SJSA1 (cell line): ENCODE measurements around the gene FAAP100. TPM values are rescaled to one million over a fixed set of nuclear protein-coding genes. Genes with fewer than 3 reads are reported as not detected.

ENCODE experiments used
- DNase-seq, 2 experiments: peaks; one replicate each; pipeline ENCODE4 v3.0.0-alpha.2; 2015 to 2020; ENCODE audit warnings: low spot score in 2 of 2, low read depth in 1 of 2
- H3K27ac ChIP-seq: fragments of 250-450 bp; sonication (Bioruptor Pico); 2 replicates; pipeline ENCODE4 v1.5.1; 2020; ENCODE audit warnings: mild to moderate bottlenecking, moderate library complexity
- H3K27me3 ChIP-seq: fragments of 250-450 bp; sonication (Bioruptor Pico); replicated peaks from 2 replicates; pipeline ENCODE4 v1.5.1; 2020; ENCODE audit warnings: mild to moderate bottlenecking, moderate library complexity
- H3K36me3 ChIP-seq: fragments of 250-450 bp; sonication (Bioruptor Pico); 2 replicates; pipeline ENCODE4 v1.5.1; 2020; ENCODE audit warnings: mild to moderate bottlenecking
- H3K4me1 ChIP-seq: fragments of 250-450 bp; sonication (Bioruptor Pico); replicated peaks from 2 replicates; pipeline ENCODE4 v1.6.1; 2021; ENCODE audit warnings: mild to moderate bottlenecking
- H3K4me3 ChIP-seq: fragments of 250-450 bp; sonication (Bioruptor Pico); 2 replicates; pipeline ENCODE4 v1.5.1; 2020; ENCODE audit warnings: mild to moderate bottlenecking
- H3K9me3 ChIP-seq: fragments of 250-450 bp; sonication (Bioruptor Pico); replicated peaks from 2 replicates; pipeline ENCODE4 v1.5.1; 2020; ENCODE audit warnings: mild to moderate bottlenecking
- total RNA-seq: library from RNA; depleted of rRNA; stranded (reverse); fragments of >200 nt; shearing (Covaris generic); gene quantifications from 2 replicates; pipeline ENCODE4 v1.2.3, GENCODE V29; 2014

Gene FAAP100
- total RNA-seq, 1 experiment from 2014 or later = 28.1 TPM

DNA sequence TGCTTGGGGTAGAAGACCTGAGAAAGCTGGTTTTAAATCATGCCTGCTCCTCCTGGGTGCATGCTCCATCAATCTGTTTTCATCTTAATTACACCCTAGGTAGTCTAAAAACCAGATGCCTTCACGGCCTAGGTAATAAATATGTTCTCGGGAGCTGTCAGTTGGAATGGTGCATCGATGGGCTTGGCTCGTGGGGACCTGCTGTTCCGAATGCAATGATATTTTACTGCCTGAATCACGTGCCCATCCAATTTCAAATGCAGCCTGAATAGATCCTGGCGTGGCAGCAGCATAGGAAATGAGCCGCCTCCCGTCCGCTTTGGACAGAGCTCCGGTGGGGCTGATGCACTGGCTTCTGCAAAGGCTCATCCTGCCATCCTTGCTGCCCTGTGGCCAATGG, 18.8 kb upstream of the FAAP100 start:
- peaks cover 91% of the 10 kb centered on the region for H3K36me3 ChIP-seq

DNA sequence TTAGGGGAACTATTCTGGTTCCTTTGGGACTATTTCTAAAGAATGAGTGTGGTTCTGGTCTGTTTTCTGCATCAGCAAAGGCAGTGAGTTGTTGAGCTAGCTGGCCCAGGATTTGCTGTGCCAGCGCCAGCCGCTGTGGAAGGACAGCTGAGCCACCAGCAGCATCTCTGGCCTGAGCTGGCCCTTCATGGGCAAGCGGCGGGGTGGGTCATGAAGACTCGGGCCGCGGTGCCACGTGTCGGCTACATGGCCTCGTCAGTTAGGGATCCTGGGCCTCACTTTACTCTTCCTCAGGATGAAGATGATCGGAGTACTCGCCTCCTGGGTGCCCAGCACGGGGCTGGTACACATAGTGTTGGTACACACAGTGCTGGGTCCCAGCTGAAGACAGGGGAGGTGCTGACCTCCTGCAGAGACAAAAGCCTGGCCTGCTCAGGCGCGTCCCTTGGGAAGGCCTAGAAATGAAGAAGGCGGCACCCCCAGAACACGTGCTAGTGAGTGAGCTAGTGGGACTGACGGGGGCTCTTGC, 17.9 kb upstream of the FAAP100 start:
- Histone ChIP-seq H3K27ac (no peak overlapping the region), H3K36me3 (peaks cover 91% of the 10 kb centered on the region), H3K4me1 (peaks cover 48% of the 10 kb centered on the region), H3K9me3 (no peaks in the 10 kb centered on the region), H3K4me3 (no peak overlapping the region), H3K27me3 (no peaks in the 10 kb centered on the region)
- DNase-seq = no peak

More for the DNA sequence above, 18.8 kb upstream of the FAAP100 start:
- Histone ChIP-seq H3K4me1 (peaks cover 52% of the 10 kb centered on the region), H3K27me3 (no peaks in the 10 kb centered on the region), H3K27ac (no peak overlapping the region), H3K4me3 (no peak overlapping the region), H3K9me3 (no peaks in the 10 kb centered on the region)
- DNase-seq = no peak

DNA sequence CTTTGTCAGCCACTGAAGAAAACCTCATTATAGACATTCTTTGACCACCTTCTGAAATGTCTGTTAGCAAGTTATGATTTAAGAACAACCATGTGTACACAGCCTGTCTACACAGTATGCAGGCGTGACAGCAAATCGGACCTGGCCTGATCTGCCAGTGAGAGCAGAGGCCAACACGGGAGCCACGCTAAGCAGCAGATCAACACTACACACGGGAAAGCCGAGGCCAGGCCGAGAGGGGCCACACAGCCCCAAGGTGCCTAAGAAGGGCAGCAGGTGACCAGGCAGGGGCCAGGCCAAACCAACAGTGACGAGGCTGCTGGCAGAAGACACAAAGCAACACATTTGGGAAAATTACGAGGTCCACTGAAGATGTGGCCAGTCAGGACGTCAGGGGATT, 16.3 kb upstream of the FAAP100 start:
- Histone ChIP-seq H3K27me3 (no peaks in the 10 kb centered on the region), H3K36me3 (peaks cover 91% of the 10 kb centered on the region), H3K4me3 (no peak overlapping the region), H3K27ac (no peak overlapping the region), H3K4me1 (peaks cover 38% of the 10 kb centered on the region), H3K9me3 (no peaks in the 10 kb centered on the region)
- DNase-seq = no peak

DNA sequence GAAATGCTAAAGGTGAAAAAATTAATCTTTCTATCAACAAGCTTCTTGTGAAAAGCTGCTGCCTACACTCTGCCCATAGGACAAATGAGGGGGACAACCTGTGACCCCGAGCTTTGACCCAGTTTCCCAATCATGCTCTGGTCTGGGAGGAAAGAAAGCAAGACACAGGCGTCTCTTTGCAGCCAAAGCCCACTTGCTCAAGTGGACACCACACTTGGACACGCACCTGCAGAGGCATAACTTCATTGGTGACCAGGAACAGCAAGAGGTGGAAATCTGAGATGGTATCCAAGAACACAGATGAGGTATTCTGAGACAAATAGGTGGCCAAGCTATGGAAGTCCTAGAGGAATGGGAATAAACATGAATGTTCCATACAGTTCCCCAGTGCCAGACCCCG, 15.0 kb upstream of the FAAP100 start:
- Histone ChIP-seq H3K9me3 (no peaks in the 10 kb centered on the region), H3K4me1 (peaks cover 43% of the 10 kb centered on the region), H3K4me3 (no peak overlapping the region), H3K27ac (peak overlapping the region; percentile 41), H3K36me3 (peaks cover 91% of the 10 kb centered on the region), H3K27me3 (no peaks in the 10 kb centered on the region)
- no peak for DNase-seq

DNA sequence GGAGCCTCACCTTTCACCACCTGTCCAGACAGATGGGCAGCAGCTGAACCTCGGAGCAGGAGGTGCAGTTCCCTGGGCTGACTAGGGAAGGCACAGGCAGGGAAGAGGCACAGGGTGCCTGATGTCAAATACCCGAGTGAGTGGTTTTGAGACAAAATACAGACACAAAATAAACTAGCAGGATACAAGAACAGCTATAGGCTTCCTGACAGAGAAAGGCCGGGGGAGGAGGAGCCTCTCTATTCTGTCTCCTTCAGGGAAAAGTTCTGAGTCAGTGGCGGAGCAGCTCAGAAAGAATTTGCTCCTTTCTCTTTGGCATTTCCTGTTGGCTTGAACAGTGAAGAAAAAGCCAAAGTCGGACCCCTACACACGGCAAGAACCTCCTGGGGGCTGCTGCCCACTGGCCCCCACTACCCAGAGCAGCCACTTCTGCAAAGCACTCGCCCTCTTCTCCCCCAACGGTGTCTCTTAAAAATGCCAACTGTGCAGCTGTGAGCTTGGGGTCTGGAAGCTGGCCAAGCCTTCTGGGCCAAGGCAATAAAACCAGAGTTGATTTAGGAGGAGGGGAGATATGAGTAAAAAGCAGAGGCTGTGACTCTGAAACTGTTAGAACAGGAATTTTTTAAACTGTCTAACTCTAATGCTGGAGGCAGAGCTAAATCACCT, 14.4 kb upstream of the FAAP100 start:
- Histone ChIP-seq H3K36me3 (peaks cover 93% of the 10 kb centered on the region), H3K27me3 (no peaks in the 10 kb centered on the region), H3K4me1 (peaks cover 49% of the 10 kb centered on the region), H3K4me3 (no peak overlapping the region), H3K27ac (peak overlapping the region; percentile 41), H3K9me3 (no peaks in the 10 kb centered on the region)
- DNase-seq = peak; percentile 99

DNA sequence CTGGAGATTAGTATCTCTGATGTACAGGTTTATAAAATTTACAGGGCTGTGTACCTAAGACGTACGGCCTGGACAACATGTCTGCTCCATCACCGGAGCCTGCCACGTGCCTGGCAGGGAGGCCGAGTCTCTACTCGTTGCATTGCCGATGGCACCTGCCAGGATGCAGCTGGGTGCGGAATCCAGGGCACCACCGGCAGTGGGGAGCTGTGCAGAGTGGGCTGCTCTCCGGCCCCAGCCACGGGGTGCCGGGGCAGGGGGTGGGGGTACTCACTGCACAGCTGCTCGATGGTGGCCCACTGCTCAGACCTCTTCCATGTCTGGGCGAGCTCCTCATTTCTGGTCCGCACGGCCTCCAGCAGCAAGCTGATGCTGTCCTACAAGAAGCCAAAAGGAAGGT, 13.1 kb upstream of the FAAP100 start:
- Histone ChIP-seq H3K36me3 (peaks cover 93% of the 10 kb centered on the region), H3K4me3 (no peak overlapping the region), H3K27me3 (no peaks in the 10 kb centered on the region), H3K9me3 (no peaks in the 10 kb centered on the region), H3K4me1 (peaks cover 63% of the 10 kb centered on the region), H3K27ac (no peak overlapping the region)
- no peak for DNase-seq

DNA sequence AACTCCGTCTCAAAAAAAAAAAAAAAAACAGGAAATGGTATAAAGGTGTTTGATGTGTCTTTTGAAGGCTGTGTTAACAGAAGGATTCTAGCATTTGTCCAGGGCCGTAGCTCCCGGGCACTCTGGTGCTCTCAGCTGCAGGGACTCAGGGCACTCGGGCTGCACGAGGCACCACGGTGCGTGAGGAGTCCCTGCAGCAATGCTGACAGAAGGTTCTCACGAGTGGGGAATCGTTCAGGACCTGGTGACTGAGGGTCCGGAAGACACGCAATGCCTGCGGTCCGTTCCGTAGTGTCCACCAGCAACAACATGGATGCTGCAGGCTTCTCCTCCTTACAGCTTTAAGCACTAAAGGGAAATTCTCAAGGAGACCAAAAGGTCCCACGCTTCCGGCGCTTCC, 12.6 kb upstream of the FAAP100 start:
- Histone ChIP-seq H3K27ac (no peak overlapping the region), H3K36me3 (peaks cover 93% of the 10 kb centered on the region), H3K4me1 (peaks cover 65% of the 10 kb centered on the region), H3K4me3 (no peak overlapping the region), H3K27me3 (no peaks in the 10 kb centered on the region), H3K9me3 (no peaks in the 10 kb centered on the region)
- DNase-seq = no peak

DNA sequence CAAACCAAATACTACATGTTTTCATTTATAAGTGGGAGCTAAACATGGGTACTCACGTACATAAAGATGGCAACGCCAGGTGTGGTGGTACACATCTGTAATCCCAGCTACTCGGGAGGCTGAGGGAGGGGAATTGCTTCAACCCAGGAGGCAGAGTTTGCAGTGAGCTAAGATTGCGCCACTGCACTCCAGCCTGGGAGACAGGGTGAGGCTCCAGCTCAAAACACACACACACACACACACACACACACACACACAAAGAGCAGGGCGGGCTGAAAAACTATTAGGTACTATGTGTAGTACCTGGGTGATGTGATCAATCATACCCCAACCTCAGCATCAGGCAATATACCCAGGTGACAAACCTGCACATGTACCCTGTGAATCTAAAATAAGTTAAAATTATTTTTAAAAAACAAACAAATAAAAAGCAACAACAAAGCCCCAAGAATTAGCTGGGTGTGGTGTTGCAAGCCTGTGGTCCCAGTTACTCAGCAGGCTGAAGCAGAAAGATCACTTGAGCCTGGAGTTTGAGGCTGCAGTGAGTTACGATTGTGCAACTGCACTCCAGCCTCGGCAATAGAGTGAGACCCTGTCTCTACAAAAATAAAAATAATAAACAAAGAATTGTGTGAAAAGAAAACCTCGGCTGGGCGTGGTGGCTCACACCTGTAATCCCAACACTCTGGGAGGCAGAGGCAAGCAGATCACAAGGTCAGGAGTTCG, 11.9 kb upstream of the FAAP100 start:
- DNase-seq = no peak
- Histone ChIP-seq H3K36me3 (peaks cover 93% of the 10 kb centered on the region), H3K4me1 (peaks cover 64% of the 10 kb centered on the region), H3K4me3 (no peak overlapping the region), H3K9me3 (no peaks in the 10 kb centered on the region), H3K27me3 (no peaks in the 10 kb centered on the region), H3K27ac (no peak overlapping the region)

DNA sequence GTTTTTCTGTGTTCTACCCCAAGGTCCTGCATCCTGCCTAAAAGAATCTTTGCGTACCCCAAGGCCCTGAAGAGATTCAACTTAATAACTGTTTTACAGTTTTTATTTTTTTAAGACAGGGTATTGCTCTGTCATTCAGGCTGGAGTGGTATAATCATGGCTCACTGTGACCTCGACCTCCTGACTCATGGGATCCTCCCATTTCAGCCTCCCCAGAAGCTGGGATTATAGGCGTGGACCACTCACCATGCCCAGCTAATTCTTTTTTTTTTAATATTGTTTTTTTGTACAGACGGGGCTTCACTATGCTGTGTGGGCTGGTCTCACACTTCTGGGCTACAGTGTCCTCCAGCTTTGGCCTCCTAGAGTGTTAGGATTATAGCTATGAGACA, 9.3 kb upstream of the FAAP100 start:
- H3K27ac ChIP-seq = peak overlapping the region; percentile 9; the same call in 1 of the 2 replicates
- H3K36me3 ChIP-seq = peaks cover 99% of the 10 kb centered on the region
- H3K27me3 ChIP-seq = no peaks in the 10 kb centered on the region
- peaks cover 50% of the 10 kb centered on the region for H3K4me1 ChIP-seq
- no peak overlapping the region for H3K4me3 ChIP-seq
- DNase-seq = no peak
- no peaks in the 10 kb centered on the region for H3K9me3 ChIP-seq

DNA sequence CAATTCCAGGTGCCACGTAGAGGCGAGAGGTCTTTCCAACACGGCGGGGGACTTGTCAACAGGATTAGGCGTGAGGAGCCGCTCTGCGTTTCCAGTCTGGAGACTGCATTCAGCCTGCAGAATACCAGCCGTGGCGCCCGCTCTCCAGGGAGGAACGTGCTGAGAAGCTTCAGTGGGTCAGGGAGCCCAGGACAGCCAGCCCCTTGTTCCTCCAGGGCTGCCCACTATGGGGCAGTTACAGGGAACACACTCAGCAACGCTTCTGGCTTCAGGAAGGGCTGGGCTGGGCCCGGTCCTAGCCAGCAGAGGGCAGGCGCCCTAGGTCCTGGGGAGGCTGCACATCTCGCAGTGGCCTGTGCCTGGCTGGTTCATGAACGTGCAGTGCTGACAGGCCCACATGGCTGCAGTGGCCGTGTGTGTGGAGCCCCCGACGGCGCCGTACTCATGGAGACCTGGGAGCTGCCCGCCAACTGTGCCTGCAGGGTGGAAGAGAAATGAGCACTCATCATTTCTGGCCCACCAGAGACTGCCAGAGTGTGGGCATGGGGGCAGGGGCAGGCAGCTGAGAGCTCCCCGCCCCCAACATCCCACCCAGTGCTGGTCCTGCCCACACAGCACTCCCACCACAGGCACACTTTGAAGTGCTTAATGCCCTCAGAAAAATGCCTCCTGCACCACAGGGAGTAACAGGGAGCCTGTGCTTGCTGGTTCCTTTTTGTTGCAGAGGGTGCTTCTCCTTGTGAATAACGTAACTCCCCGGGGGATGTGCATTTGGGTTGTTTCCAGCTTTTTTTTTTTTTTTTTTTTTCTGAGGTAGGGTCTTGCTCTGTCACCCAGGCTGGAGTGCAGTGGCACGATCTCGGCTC, 7.0 kb upstream of the FAAP100 start:
- Histone ChIP-seq H3K4me3 (no peak overlapping the region), H3K27ac (no peak overlapping the region), H3K27me3 (no peaks in the 10 kb centered on the region), H3K4me1 (peaks cover 49% of the 10 kb centered on the region), H3K9me3 (0 out of 2 replicates have a peak, but pooled peaks cover 3% of the 10 kb centered on the region), H3K36me3 (peaks cover 87% of the 10 kb centered on the region)
- DNase-seq = peak in 1 of 2 experiments; percentile 65

DNA sequence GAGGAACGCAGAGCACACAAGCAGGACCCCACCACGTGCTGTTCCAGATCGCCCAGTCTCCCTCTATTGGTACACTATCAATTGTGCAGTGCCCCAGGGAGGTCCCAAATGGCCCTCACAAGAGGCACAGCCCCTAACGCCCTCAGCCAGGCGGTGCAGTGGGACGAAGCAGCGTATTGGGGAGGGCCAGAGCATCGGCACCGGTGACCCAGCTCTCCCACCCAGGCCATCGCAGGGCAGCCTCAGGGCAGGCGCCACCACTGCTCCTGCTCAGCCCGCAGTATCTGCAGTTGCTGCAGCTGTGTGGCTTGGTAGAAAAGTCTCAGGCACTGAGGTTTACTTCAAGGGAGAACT, 5.9 kb upstream of the FAAP100 start:
- Histone ChIP-seq H3K36me3 (peaks cover 76% of the 10 kb centered on the region), H3K4me3 (no peak overlapping the region), H3K9me3 (0 out of 2 replicates have a peak, but pooled peaks cover 3% of the 10 kb centered on the region), H3K4me1 (peaks cover 60% of the 10 kb centered on the region), H3K27ac (no peak overlapping the region), H3K27me3 (no peaks in the 10 kb centered on the region)
- no peak for DNase-seq

DNA sequence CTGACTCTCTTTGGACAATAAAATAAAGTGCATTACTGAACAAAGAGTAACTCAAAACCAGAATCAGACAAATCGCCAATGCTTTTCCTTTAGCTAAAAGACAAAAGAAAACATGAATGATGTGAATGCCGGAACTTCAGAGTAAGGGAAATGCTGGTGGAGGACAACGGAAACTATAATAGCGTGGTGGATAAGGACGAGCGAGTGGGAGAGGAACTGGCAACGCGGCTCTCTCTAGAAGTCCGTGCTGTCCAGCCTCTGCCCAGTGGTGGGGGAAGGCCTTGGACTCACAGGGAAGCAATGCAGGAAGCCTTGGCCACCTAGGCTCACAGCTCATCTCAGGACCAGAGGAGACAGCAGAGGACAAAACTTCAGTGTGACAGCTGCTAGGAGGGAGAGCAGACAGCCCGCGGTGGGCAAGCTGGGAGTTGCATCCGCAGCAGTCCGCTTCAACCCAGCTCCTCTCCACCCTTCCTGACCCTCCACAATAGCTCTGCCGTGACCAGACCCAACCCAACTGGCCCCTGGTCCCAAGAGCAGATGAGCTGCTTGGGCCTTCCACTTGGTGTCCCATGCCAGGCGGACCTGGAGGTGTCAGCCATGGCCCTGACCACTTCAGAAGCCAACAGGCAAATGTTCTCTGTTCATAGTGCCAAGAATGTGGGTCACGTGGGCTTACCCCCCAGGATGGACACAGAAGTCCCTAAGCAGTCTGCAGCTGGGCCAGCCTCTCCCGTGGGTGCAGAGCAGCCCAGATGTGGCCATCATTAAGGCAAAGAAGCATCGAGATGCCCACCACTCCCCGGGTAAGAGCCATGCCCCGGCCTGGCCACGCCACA, 5.3 kb upstream of the FAAP100 start:
- Histone ChIP-seq H3K4me1 (peaks cover 64% of the 10 kb centered on the region), H3K27ac (no peak overlapping the region), H3K4me3 (no peak overlapping the region), H3K9me3 (peaks cover 5% of the 10 kb centered on the region; the same call in 1 of the 2 replicates), H3K27me3 (no peaks in the 10 kb centered on the region), H3K36me3 (peaks cover 71% of the 10 kb centered on the region)
- DNase-seq = no peak

DNA sequence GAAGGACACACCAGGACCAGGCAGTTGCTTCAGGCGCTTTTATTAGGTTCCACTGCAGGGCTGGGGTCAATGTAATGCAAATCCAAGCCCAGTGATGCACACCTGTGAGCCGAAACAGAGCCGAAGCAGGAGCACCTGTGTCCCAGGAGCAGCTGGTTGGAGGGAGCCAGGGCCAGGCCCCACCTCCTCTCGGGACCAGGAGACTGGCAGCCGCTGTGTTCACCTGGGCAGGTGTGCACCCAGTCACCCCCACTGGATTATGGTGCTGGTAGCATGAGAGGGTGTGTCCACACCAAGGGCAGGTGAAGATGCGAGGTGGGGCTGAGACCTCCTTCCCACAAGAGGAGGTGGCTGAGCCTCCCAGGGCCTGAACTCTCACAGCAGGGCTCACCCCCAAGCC, 4.7 kb upstream of the FAAP100 start:
- no peak overlapping the region for H3K27ac ChIP-seq
- H3K4me1 ChIP-seq = peaks cover 58% of the 10 kb centered on the region
- no peak overlapping the region for H3K4me3 ChIP-seq
- peaks cover 71% of the 10 kb centered on the region for H3K36me3 ChIP-seq
- DNase-seq = no peak
- peaks cover 10% of the 10 kb centered on the region; the same call in 1 of the 2 replicates for H3K9me3 ChIP-seq
- H3K27me3 ChIP-seq = no peaks in the 10 kb centered on the region
